Measurements from ENCODE around the gene TUBB4B.

DNA sequence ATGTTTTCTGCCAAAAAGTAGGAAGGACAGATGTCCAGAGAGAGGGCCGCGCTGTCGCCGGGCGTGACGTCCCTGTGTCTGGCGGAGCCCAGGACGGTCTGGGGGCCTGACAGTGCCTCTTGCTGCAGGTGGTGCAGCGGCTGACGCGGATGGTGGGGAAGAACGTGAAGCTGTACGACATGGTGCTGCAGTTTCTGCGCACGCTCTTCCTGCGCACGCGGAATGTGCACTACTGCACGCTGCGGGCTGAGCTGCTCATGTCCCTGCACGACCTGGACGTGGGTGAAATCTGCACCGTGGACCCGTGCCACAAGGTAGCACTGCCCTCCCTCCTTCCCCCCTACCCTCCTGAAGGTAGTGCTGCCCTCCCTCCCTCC lies 21.8 kb downstream of the TUBB4B start:
- TF ChIP-seq, protein P1, sequence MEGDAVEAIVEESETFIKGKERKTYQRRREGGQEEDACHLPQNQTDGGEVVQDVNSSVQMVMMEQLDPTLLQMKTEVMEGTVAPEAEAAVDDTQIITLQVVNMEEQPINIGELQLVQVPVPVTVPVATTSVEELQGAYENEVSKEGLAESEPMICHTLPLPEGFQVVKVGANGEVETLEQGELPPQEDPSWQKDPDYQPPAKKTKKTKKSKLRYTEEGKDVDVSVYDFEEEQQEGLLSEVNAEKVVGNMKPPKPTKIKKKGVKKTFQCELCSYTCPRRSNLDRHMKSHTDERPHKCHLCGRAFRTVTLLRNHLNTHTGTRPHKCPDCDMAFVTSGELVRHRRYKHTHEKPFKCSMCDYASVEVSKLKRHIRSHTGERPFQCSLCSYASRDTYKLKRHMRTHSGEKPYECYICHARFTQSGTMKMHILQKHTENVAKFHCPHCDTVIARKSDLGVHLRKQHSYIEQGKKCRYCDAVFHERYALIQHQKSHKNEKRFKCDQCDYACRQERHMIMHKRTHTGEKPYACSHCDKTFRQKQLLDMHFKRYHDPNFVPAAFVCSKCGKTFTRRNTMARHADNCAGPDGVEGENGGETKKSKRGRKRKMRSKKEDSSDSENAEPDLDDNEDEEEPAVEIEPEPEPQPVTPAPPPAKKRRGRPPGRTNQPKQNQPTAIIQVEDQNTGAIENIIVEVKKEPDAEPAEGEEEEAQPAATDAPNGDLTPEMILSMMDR (IDR thresholded peaks at IDR 0.05): no peak
- no peak for TF ChIP-seq POLR2A (IDR thresholded peaks at IDR 0.05)
- TF ChIP-seq POLR2AphosphoS5 (IDR thresholded peaks at IDR 0.05; ENCODE audit: insufficient read depth in 1 of 2, low read depth in 1 of 2): no peak

All from vagina (tissue), 2 donors.